ENCODE measurements around the gene TIMM10B. TPM values are rescaled to one million over a fixed set of nuclear protein-coding genes. Genes with fewer than 3 reads are reported as not detected.

The TIMM10B gene
- total and polyA plus RNA-seq, 7 donors = 24.9 to 47.4 (median 37.7) TPM

GRCh38 chr11:6437993-6438392 is 43.3 kb upstream of the TIMM10B start:
- Histone ChIP-seq H3K27me3 (no peaks in the 10 kb centered on the region), H3K4me1 (no peaks in the 10 kb centered on the region), H3K4me3 (no peak overlapping the region), H3K9me3 (no peaks in the 10 kb centered on the region), H3K27ac (no peak overlapping the region), H3K36me3 (no peaks in the 10 kb centered on the region)
- TF ChIP-seq EP300 (IDR thresholded peaks at IDR 0.05) (no peak), POLR2AphosphoS5 (IDR thresholded peaks at IDR 0.05) (no peak), POLR2A (IDR thresholded peaks at IDR 0.05) (no peak)
- TF ChIP-seq, protein P1, sequence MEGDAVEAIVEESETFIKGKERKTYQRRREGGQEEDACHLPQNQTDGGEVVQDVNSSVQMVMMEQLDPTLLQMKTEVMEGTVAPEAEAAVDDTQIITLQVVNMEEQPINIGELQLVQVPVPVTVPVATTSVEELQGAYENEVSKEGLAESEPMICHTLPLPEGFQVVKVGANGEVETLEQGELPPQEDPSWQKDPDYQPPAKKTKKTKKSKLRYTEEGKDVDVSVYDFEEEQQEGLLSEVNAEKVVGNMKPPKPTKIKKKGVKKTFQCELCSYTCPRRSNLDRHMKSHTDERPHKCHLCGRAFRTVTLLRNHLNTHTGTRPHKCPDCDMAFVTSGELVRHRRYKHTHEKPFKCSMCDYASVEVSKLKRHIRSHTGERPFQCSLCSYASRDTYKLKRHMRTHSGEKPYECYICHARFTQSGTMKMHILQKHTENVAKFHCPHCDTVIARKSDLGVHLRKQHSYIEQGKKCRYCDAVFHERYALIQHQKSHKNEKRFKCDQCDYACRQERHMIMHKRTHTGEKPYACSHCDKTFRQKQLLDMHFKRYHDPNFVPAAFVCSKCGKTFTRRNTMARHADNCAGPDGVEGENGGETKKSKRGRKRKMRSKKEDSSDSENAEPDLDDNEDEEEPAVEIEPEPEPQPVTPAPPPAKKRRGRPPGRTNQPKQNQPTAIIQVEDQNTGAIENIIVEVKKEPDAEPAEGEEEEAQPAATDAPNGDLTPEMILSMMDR (IDR thresholded peaks at IDR 0.05) = no peak
- no peak for DNase-seq
- intact Hi-C loops (cut with DNase I) = no loop called here
- 58 to 74% methylated on average over 3 of the region's 3 CpGs for WGBS, 2 donors

GRCh38 chr11:6438979-6439571 is 42.2 kb upstream of the TIMM10B start:
- no peak overlapping the region for H3K27ac ChIP-seq
- no peak for DNase-seq
- WGBS, 2 donors = 2 to 20% methylated on average over 1 of the region's 1 CpG
- no peaks in the 10 kb centered on the region for H3K27me3 ChIP-seq
- H3K4me1 ChIP-seq = no peaks in the 10 kb centered on the region
- intact Hi-C loops (cut with DNase I) = no loop called here
- H3K9me3 ChIP-seq = no peaks in the 10 kb centered on the region
- no peak for TF ChIP-seq POLR2AphosphoS5 (IDR thresholded peaks at IDR 0.05)
- no peak for TF ChIP-seq POLR2A (IDR thresholded peaks at IDR 0.05)
- TF ChIP-seq, protein P1 (IDR thresholded peaks at IDR 0.05) = peak in 3 of 4 experiments; percentile 40 to 57 (median 52)
- H3K36me3 ChIP-seq = no peaks in the 10 kb centered on the region
- no peak overlapping the region for H3K4me3 ChIP-seq

GRCh38 chr11:6440906-6441358 is 40.4 kb upstream of the TIMM10B start, which contains the start of gene HPX:
Gene HPX, minus strand, starts transcription at chr11:6440987. Its CDS starts 24 bp downstream, at chr11:6440963.
- Histone ChIP-seq H3K9me3 (no peaks in the 10 kb centered on the region), H3K4me1 (no peaks in the 10 kb centered on the region), H3K36me3 (no peaks in the 10 kb centered on the region), H3K27me3 (no peaks in the 10 kb centered on the region), H3K4me3 (no peak within 1 kb of the TSS), H3K27ac (no peak within 1 kb of the TSS)
- intact Hi-C loops (cut with DNase I) = no loop called here
- no peak for DNase-seq
- 81 to 83% methylated on average over 3 of the region's 3 CpGs for WGBS, 2 donors
- TF ChIP-seq, protein P1 (IDR thresholded peaks at IDR 0.05) = no peak
- TF ChIP-seq POLR2A (IDR thresholded peaks at IDR 0.05) = no peak
- TF ChIP-seq POLR2AphosphoS5 (IDR thresholded peaks at IDR 0.05) = no peak

DNA sequence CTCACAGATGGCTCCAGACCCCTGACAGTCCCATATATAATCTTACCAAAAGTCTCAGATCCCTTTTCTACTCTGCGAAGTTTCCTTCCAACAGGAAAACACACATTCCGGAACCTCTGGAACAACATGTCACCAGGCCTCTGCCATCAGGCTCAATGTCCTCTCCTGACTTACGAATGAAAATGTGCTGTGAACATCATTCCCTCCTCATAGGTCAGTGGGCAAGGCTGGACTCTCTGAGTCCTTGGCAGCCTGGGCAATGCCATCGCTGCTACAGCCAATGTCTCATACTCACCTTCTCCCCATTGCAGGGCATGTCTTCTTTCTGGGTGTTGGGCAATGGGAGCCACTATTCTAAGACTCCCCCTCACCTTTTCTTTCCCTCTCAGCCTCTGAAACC is 38.9 kb upstream of the TIMM10B start:
- no peaks in the 10 kb centered on the region for H3K27me3 ChIP-seq
- WGBS, 2 donors = 90 to 96% methylated on average over 4 of the region's 4 CpGs
- peaks cover 0 to 5% (median 0%) of the 10 kb centered on the region in 4 donors for H3K36me3 ChIP-seq
- no peaks in the 10 kb centered on the region for H3K9me3 ChIP-seq
- intact Hi-C loops (cut with DNase I) = no loop called here
- no peak overlapping the region for H3K27ac ChIP-seq
- no peak overlapping the region for H3K4me3 ChIP-seq
- no peak for DNase-seq
- no peak for TF ChIP-seq POLR2A (IDR thresholded peaks at IDR 0.05)
- no peak for TF ChIP-seq POLR2AphosphoS5 (IDR thresholded peaks at IDR 0.05)
- H3K4me1 ChIP-seq = no peaks in the 10 kb centered on the region

- intact Hi-C loops (cut with DNase I) = loop anchor here (1.0 kb wide), 1 partner anchor 64 kb away; no protein-coding TSS in a partner anchor
- DNase-seq = peak; percentile 79
- H3K27ac ChIP-seq = no peak overlapping the region
- TF ChIP-seq POLR2A (IDR thresholded peaks at IDR 0.05) (no peak), POLR2AphosphoS5 (IDR thresholded peaks at IDR 0.05) (no peak)
- TF ChIP-seq, protein P1 (IDR thresholded peaks at IDR 0.05) = peak; percentile 58 to 89 (median 76)
- 28 to 29% methylated on average over 5 of the region's 5 CpGs for WGBS, 2 donors
- H3K27me3 ChIP-seq = no peaks in the 10 kb centered on the region
- no peaks in the 10 kb centered on the region for H3K4me1 ChIP-seq
- peaks cover 0 to 12% (median 0%) of the 10 kb centered on the region in 4 donors for H3K36me3 ChIP-seq
- H3K4me3 ChIP-seq = no peak overlapping the region
- no peaks in the 10 kb centered on the region for H3K9me3 ChIP-seq
These were observed 37.9 kb upstream of the TIMM10B start for GRCh38 chr11:6443269-6444003.

Data from sigmoid colon (tissue), 7 donors.